ENCODE measurements around the gene SNED1. TPM values are rescaled to one million over a fixed set of nuclear protein-coding genes. Genes with fewer than 3 reads are reported as not detected.

The SNED1 gene
- polyA plus RNA-seq, 1 donor from 2014 or later = 0.32 TPM

DNA sequence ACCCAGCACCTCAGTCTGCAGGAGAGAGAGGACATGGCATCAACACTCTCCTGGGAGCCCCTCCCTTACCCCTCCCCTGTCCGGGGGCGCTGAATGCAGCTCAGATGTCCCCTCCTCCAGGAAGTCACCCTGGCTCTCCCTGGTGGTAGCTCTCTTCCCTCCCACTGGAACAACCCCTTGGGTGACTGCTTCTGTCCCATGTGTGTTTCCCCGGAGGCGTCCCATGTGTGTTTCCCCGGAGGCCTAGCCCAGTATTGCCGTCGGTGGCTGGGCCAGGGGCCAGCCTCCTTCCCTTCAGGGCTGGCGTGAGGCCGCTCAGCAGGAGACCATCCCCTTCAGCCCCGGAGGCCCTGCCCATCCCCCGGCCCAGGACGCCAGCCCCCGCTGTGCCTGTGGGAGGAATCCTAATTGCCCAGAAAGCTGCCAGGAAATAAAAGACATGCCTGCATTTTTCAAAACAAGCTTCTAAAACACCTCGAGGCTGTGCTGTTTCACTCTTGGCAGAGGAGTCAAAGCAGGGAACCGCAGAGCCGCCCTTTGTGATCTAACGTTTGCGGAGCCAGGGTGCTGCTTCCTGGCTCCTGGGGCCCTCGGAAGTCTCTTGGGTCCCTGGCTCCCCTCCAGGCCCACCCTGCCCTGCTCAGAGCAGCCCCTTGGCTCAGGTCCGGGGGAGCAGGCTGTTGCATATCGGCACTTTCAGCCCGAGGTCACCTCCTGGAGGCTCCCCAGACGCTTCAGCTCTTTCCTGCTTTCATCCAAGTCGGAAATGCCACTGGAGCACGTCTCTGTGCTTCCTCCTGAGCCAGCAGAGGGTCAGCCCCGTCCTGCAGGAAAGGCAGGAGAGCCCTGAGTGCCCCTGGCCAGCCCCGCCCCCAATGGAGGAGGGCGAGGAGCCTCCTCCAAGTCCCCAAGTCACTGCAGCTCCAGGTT lies 11.4 kb downstream of the SNED1 start:
- H3K27ac ChIP-seq (ENCODE audit: low read length) = no peak overlapping the region
- no peaks in the 10 kb centered on the region for H4K20me1 ChIP-seq (ENCODE audit: insufficient read depth)
- no peaks in the 10 kb centered on the region for H3K9me2 ChIP-seq (ENCODE audit: insufficient read depth, low read length)
- no peak overlapping the region for H3K9ac ChIP-seq (ENCODE audit: low read length)
- no peak for TF ChIP-seq POLR2AphosphoS5 (IDR thresholded peaks at IDR 0.05)
- TF ChIP-seq, protein P1, sequence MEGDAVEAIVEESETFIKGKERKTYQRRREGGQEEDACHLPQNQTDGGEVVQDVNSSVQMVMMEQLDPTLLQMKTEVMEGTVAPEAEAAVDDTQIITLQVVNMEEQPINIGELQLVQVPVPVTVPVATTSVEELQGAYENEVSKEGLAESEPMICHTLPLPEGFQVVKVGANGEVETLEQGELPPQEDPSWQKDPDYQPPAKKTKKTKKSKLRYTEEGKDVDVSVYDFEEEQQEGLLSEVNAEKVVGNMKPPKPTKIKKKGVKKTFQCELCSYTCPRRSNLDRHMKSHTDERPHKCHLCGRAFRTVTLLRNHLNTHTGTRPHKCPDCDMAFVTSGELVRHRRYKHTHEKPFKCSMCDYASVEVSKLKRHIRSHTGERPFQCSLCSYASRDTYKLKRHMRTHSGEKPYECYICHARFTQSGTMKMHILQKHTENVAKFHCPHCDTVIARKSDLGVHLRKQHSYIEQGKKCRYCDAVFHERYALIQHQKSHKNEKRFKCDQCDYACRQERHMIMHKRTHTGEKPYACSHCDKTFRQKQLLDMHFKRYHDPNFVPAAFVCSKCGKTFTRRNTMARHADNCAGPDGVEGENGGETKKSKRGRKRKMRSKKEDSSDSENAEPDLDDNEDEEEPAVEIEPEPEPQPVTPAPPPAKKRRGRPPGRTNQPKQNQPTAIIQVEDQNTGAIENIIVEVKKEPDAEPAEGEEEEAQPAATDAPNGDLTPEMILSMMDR (IDR thresholded peaks at IDR 0.05; ENCODE audit: poor library complexity, severe bottlenecking) = no peak
- no peak for TF ChIP-seq RAD21 (conservative IDR thresholded peaks at IDR 0.05)
- no peak for TF ChIP-seq TAF1 (IDR thresholded peaks at IDR 0.05; ENCODE audit: low read depth)
- no peak for TF ChIP-seq MXI1 (conservative IDR thresholded peaks at IDR 0.05; ENCODE audit: poor library complexity, severe bottlenecking)
- no peaks in the 10 kb centered on the region for H3K79me2 ChIP-seq (replicated peaks; ENCODE audit: insufficient read depth, low read length)
- no peaks in the 10 kb centered on the region for H3F3A ChIP-seq (ENCODE audit: insufficient read depth, low read length, poor library complexity, severe bottlenecking)
- H3K27me3 ChIP-seq (ENCODE audit: insufficient read depth, low read depth, low read length) = no peaks in the 10 kb centered on the region
- H3K36me3 ChIP-seq (ENCODE audit: insufficient read depth, low read length) = no peaks in the 10 kb centered on the region
- H2AFZ ChIP-seq (ENCODE audit: low read depth, low read length) = no peak overlapping the region
- no peak overlapping the region for H3K4me2 ChIP-seq (ENCODE audit: low read length)
- H3K4me3 ChIP-seq (ENCODE audit: low read length) = no peak overlapping the region
- H3K9me3 ChIP-seq (ENCODE audit: low read length) = no peaks in the 10 kb centered on the region

DNA sequence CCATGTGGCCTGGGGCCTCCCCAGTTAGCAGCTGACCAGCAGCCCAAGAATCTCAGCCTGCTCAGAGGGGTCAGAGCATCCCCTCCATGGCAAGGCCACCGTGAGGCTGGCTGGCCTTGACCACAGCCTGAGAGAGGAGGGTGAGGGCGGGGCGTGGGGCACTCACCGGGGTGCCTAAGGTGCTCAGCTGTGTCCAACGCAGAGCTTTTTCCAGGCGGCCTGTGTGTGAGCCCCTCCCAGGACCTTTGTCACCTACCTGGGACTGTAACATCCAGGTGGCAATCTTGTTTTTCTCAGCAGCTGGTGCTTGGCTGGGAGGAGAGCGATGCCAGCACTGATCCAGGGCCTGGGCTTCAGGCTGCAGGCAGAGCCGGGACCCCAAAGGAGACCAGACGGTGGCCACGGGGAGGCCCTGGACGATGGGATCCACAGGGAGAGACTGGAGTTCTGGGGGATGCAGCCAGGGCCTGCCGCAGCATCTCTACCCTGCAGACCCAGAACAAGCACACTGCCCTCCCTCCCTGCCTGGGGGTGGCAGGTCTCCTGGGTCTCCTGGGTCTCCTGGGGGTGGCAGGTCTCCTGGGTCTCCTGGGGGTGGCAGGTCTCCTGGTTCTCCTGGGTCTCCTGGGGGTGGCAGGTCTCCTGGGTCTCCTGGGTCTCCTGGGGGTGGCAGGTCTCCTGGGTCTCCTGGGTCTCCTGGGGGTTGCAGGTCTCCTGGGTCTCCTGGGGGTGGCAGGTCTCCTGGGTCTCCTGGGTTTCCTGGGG lies 12.3 kb downstream of the SNED1 start:
- no peak overlapping the region for H3K4me3 ChIP-seq (ENCODE audit: low read length)
- H3K79me2 ChIP-seq (replicated peaks; ENCODE audit: insufficient read depth, low read length) = no peaks in the 10 kb centered on the region
- H4K20me1 ChIP-seq (ENCODE audit: insufficient read depth) = no peaks in the 10 kb centered on the region
- no peaks in the 10 kb centered on the region for H3K9me3 ChIP-seq (ENCODE audit: low read length)
- no peak overlapping the region for H3K9ac ChIP-seq (ENCODE audit: low read length)
- H3F3A ChIP-seq (ENCODE audit: insufficient read depth, low read length, poor library complexity, severe bottlenecking) = no peaks in the 10 kb centered on the region
- H3K27ac ChIP-seq (ENCODE audit: low read length) = no peak overlapping the region
- TF ChIP-seq POLR2AphosphoS5 (IDR thresholded peaks at IDR 0.05) (no peak), EZH2 (IDR thresholded peaks at IDR 0.05; ENCODE audit: borderline replicate concordance, insufficient read depth, low read length, poor library complexity, severe bottlenecking) (no peak), EP300 (conservative IDR thresholded peaks at IDR 0.05; ENCODE audit: poor library complexity, severe bottlenecking) (no peak), RAD21 (conservative IDR thresholded peaks at IDR 0.05) (no peak), SMC3 (conservative IDR thresholded peaks at IDR 0.05; ENCODE audit: poor library complexity) (no peak), MXI1 (conservative IDR thresholded peaks at IDR 0.05; ENCODE audit: poor library complexity, severe bottlenecking) (no peak), TAF1 (IDR thresholded peaks at IDR 0.05; ENCODE audit: low read depth) (no peak)
- TF ChIP-seq, protein P1 (IDR thresholded peaks at IDR 0.05; ENCODE audit: poor library complexity, severe bottlenecking) = no peak
- TF ChIP-seq, protein P2, sequence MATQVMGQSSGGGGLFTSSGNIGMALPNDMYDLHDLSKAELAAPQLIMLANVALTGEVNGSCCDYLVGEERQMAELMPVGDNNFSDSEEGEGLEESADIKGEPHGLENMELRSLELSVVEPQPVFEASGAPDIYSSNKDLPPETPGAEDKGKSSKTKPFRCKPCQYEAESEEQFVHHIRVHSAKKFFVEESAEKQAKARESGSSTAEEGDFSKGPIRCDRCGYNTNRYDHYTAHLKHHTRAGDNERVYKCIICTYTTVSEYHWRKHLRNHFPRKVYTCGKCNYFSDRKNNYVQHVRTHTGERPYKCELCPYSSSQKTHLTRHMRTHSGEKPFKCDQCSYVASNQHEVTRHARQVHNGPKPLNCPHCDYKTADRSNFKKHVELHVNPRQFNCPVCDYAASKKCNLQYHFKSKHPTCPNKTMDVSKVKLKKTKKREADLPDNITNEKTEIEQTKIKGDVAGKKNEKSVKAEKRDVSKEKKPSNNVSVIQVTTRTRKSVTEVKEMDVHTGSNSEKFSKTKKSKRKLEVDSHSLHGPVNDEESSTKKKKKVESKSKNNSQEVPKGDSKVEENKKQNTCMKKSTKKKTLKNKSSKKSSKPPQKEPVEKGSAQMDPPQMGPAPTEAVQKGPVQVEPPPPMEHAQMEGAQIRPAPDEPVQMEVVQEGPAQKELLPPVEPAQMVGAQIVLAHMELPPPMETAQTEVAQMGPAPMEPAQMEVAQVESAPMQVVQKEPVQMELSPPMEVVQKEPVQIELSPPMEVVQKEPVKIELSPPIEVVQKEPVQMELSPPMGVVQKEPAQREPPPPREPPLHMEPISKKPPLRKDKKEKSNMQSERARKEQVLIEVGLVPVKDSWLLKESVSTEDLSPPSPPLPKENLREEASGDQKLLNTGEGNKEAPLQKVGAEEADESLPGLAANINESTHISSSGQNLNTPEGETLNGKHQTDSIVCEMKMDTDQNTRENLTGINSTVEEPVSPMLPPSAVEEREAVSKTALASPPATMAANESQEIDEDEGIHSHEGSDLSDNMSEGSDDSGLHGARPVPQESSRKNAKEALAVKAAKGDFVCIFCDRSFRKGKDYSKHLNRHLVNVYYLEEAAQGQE (IDR thresholded peaks at IDR 0.05; ENCODE audit: borderline replicate concordance) = no peak
- H3K27me3 ChIP-seq (ENCODE audit: insufficient read depth, low read depth, low read length) = no peaks in the 10 kb centered on the region
- no peak overlapping the region for H3K4me2 ChIP-seq (ENCODE audit: low read length)
- H2AFZ ChIP-seq (ENCODE audit: low read depth, low read length) = no peak overlapping the region
- H3K36me3 ChIP-seq (ENCODE audit: insufficient read depth, low read length) = no peaks in the 10 kb centered on the region
- no peaks in the 10 kb centered on the region for H3K9me2 ChIP-seq (ENCODE audit: insufficient read depth, low read length)

Measured in neural cell (in vitro differentiated cells).